Measurements from ENCODE around the gene EPHB3. TPM values are rescaled to one million over a fixed set of nuclear protein-coding genes. Genes with fewer than 3 reads are reported as not detected.
A peak's percentile ranks its signal among the peaks of the same experiment; 100 is the strongest.

The EPHB3 gene
- polyA plus RNA-seq, 1 of the 3 experiments (the other 2 are of a cell fraction), result 4.2 TPM

GRCh38 chr3:184531626-184532280 lies 29.8 kb upstream of the EPHB3 start:
- H2AFZ ChIP-seq (ENCODE audit: low read depth), result no peak overlapping the region

GRCh38 chr3:184532940-184533732 lies 28.4 kb upstream of the EPHB3 start:
- H3F3A ChIP-seq (replicated peaks; ENCODE audit: insufficient read depth), result peaks cover 3% of the 10 kb centered on the region
- TF ChIP-seq REST (IDR thresholded peaks at IDR 0.05; ENCODE audit: low read depth, low read length) (peak; percentile 56; the same call in 1 of the 2 replicates), MAX (IDR thresholded peaks at IDR 0.05; ENCODE audit: low read depth) (no peak)
- H3K27me3 ChIP-seq (ENCODE audit: insufficient read depth), result peaks cover 77% of the 10 kb centered on the region
- WGBS (ENCODE audit: low lambda C conversion rate), result 69% methylated on average over 8 of the region's 8 CpGs
- H3K9ac ChIP-seq, result no peak overlapping the region
- no peaks in the 10 kb centered on the region for H3K79me2 ChIP-seq (ENCODE audit: insufficient read depth)
- no peaks in the 10 kb centered on the region for H4K20me1 ChIP-seq (ENCODE audit: insufficient read depth)
- no peak overlapping the region for H2AFZ ChIP-seq (ENCODE audit: low read depth)
- ChIA-PET POLR2A (no interaction called here), CTCF (interaction anchor here (0.7 to 2.8 kb wide), 4 partner anchors 19 to 246 kb away, joined by 3 to 15 read pairs (median 4); no protein-coding TSS in a partner anchor)
- H3K4me1 ChIP-seq (ENCODE audit: control insufficient read depth in 1 of 2, insufficient read depth in 2 of 2, low read depth in 1 of 2, low read length in 1 of 2), result no peaks in the 10 kb centered on the region
- no peak overlapping the region for H3K27ac ChIP-seq (ENCODE audit: low read depth in 2 of 2, low read length in 1 of 2)
- no peak for DNase-seq
- no peaks in the 10 kb centered on the region for H3K9me3 ChIP-seq
- H3K4me3 ChIP-seq (ENCODE audit: low read depth in 2 of 2, low read length in 1 of 2), result no peak overlapping the region
- H3K9me2 ChIP-seq, result no peaks in the 10 kb centered on the region
- H3K36me3 ChIP-seq (replicated peaks in 1 of 2; ENCODE audit: control insufficient read depth in 1 of 2, insufficient read depth in 2 of 2, low read length in 1 of 2), result no peaks in the 10 kb centered on the region
- H3K4me2 ChIP-seq, result no peak overlapping the region

More at GRCh38 chr3:184531626-184532280, 29.8 kb upstream of the EPHB3 start:
- Histone ChIP-seq H3K27ac (ENCODE audit: low read depth in 2 of 2, low read length in 1 of 2) (no peak overlapping the region), H3K4me1 (ENCODE audit: control insufficient read depth in 1 of 2, insufficient read depth in 2 of 2, low read depth in 1 of 2, low read length in 1 of 2) (no peaks in the 10 kb centered on the region), H4K20me1 (ENCODE audit: insufficient read depth) (no peaks in the 10 kb centered on the region), H3K27me3 (ENCODE audit: insufficient read depth) (peaks cover 73% of the 10 kb centered on the region), H3K4me2 (no peak overlapping the region), H3F3A (replicated peaks; ENCODE audit: insufficient read depth) (no peaks in the 10 kb centered on the region), H3K4me3 (ENCODE audit: low read depth in 2 of 2, low read length in 1 of 2) (no peak overlapping the region), H3K9me3 (no peaks in the 10 kb centered on the region), H3K9ac (no peak overlapping the region), H3K79me2 (ENCODE audit: insufficient read depth) (no peaks in the 10 kb centered on the region), H3K9me2 (no peaks in the 10 kb centered on the region), H3K36me3 (replicated peaks in 1 of 2; ENCODE audit: control insufficient read depth in 1 of 2, insufficient read depth in 2 of 2, low read length in 1 of 2) (no peaks in the 10 kb centered on the region)
- TF ChIP-seq MAX (IDR thresholded peaks at IDR 0.05; ENCODE audit: low read depth), result no peak
- TF ChIP-seq MXI1 (IDR thresholded peaks at IDR 0.05; ENCODE audit: low read depth, low read length), result no peak
- 60% methylated on average over 8 of the region's 8 CpGs for WGBS (ENCODE audit: low lambda C conversion rate)
- CTCF ChIA-PET, result interaction anchor here (1.2 to 7.6 kb wide), 7 partner anchors 9 to 159 kb away, joined by 3 to 50 read pairs (median 15); no protein-coding TSS in a partner anchor
- DNase-seq, result no peak
- POLR2A ChIA-PET, result no interaction called here

Measured in SK-N-SH (cell line).